IPS-NIHi7 (cell line): ENCODE results near the gene UACA.
"Not testable (repeated sequence)": the region's sequence is repeated elsewhere in the genome, so short reads cannot be mapped to it uniquely, and the experiment has no call there.

Source experiments
- DNase-seq: peaks from one replicate; pipeline ENCODE4 v3.0.0; 2012; ENCODE audit warnings: mixed read lengths; ENCODE audit errors: extremely low spot score

Gene UACA, protein sequence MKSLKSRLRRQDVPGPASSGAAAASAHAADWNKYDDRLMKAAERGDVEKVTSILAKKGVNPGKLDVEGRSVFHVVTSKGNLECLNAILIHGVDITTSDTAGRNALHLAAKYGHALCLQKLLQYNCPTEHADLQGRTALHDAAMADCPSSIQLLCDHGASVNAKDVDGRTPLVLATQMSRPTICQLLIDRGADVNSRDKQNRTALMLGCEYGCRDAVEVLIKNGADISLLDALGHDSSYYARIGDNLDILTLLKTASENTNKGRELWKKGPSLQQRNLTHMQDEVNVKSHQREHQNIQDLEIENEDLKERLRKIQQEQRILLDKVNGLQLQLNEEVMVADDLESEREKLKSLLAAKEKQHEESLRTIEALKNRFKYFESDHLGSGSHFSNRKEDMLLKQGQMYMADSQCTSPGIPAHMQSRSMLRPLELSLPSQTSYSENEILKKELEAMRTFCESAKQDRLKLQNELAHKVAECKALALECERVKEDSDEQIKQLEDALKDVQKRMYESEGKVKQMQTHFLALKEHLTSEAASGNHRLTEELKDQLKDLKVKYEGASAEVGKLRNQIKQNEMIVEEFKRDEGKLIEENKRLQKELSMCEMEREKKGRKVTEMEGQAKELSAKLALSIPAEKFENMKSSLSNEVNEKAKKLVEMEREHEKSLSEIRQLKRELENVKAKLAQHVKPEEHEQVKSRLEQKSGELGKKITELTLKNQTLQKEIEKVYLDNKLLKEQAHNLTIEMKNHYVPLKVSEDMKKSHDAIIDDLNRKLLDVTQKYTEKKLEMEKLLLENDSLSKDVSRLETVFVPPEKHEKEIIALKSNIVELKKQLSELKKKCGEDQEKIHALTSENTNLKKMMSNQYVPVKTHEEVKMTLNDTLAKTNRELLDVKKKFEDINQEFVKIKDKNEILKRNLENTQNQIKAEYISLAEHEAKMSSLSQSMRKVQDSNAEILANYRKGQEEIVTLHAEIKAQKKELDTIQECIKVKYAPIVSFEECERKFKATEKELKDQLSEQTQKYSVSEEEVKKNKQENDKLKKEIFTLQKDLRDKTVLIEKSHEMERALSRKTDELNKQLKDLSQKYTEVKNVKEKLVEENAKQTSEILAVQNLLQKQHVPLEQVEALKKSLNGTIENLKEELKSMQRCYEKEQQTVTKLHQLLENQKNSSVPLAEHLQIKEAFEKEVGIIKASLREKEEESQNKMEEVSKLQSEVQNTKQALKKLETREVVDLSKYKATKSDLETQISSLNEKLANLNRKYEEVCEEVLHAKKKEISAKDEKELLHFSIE (N-terminal part only)

DNA sequence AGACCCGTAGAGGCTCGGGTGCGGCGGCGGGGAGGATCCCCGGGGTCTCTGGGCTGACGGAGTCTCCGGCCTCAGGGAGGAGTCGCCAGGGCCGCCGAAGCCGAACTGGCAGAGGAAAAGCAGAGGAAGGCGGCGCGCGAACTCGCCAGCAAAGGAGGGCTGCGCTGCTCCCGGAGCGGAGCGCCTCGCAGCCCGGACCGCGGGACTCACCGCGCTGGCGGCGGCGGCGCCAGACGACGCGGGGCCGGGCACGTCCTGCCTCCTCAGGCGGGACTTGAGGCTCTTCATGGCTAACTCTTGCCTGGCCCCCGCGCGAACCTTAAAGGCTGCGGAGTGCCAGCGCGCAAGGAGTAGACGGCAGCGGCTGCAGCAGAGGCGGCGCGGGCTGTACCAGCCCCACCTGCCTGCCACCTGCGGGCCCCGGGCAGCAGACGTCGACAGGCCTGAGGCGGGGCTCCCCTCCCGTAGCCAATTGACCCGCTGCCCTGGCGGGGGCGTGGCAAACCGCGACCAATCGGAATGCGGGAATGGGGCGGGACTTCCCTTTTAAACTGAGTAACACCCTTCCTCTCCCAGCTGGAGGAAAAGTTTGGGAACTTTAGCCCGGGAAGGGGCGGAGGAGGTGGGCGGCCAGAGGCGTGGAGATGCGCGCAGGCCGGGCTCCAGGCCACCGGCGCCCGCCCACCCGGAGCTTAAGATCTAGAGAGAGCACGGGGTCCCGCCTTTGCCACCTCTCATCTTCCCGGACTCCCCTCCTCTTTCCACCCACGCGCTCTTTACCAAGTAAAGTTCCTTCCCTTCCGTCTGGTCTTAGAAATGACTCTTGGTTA is at the start of gene UACA:
Gene UACA (minus strand): TSS at position 439 of the 830 bp plus-strand sequence. CDS start 151 bp downstream, at position 288.
- DNase-seq = peak; percentile 98

DNA sequence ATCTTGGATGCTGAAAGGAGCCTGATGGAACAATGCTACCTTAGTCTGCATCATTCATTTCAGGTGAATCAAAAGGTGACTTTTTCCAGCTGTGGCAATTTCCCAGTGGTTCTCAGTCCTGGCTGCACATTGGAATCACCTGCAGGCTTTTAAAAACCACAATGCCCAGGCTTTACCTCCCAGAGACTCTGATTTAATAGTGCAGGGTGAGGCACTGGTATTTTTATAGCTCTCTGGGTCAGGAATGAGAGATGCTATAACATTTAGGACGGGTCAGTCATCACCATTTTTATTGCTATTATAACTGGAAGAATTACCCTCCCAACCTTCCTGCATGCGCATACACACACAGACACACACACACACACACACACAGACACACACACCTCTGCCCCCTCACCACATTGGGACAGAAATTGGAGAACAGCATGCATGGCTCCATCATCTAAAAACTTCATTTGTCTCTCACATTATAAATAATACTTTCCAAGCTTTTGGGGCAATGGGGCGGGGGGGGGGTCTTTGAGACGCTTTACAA is 49.5 kb upstream of the UACA start:
- DNase-seq = no peak

DNA sequence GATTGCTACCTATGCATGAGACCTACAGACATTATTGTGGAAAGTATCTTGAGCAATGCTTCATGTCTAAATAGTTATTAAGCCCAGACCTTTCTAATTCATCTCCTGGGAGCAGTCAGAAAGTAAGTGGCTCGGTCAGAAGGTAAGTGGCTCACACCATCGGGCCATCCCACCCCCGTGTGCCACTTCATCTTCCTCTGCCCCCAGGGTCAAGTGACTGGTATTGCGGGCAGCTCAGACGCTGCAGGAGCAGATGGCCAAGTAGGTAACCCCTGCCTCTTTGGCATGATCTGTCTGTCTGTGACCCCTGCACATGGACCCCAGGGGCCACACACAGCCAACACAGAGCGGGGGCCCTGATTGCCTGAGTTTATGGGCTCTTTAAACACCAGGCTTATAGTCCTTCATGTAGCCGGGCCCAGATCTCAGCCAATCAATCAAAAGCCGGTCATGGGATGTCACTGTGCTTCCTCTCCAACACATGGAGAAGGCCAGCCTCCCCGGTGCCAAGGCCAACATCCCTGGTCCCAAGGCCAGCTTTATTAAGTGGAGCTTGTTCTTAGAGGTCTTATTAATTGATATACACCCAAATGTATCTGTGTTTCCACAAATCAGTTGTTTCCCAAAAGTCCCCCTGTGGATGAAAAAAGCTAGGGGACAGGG is 47.7 kb upstream of the UACA start:
- DNase-seq = no peak

DNA sequence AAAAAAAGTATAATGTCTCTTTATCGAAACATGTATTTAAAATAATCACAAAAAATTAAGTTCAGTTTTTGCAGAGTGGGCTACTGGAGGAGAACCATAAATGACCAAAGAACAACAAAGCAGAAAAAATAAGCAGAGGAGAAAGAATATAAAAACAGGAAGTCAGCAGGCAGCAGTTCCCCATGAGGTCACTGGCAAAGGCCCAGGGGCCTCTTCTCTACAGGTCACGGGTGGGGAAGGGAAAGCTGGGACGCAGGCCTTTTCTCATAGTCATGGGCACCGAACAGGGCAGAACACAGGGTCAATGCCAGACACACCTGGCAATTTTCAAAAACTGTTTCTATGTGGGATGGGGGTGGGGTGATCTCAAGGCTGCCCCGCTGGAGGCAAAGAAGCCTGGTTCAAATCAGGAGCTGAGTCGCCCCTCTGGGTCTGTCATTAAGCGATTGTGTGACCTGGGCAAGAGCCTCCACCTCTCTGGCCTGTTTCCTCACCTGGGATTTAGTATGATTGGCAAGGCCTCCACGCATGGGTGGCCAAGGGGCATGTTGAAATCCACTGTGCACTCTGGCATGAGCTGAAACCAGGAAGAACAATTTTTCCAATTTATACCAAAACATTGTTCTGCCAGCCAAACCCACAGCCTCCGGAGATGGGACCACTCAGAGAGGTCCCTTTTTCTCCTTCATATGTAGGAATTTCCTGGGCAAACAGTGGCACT is 43.8 kb upstream of the UACA start:
- no peak for DNase-seq

DNA sequence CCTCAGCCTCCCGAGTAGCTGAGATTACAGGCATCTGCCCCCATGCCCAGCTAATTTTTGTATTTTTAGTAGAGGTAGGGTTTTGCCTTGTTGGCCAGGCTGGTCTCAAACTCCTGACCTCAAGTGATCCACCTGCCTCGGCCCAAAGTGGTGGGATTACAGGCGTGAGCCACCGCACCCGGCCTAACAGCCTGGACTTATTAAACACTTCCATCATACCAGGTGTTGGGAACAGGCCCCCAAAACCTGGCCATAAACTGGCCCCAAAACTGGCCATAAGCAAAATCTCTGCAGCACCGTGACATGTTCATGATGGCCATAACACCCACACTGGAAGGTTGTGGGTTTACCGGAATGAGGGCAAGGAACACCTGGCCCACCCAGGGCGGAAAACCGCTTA is 41.0 kb upstream of the UACA start:
- DNase-seq = not testable (repeated sequence)

DNA sequence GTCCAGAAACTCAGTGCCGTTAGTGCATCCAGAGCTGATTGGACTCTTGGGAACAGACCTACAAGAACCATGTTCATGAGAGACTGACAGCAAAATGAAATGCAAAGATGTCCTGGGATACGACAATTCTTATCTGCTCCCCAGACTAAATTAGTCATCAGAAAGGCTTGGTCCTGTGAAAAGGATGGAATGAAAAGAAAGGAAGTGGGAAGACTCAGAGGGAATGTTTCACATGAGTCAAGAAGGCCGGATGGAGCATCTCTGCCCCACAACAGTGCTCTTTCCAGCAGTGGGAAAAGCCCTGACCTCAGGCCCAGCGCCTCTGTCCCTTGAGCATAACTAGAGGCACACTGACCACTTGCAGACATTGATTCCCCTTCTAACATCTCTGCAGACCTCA is 39.3 kb upstream of the UACA start:
- no peak for DNase-seq

DNA sequence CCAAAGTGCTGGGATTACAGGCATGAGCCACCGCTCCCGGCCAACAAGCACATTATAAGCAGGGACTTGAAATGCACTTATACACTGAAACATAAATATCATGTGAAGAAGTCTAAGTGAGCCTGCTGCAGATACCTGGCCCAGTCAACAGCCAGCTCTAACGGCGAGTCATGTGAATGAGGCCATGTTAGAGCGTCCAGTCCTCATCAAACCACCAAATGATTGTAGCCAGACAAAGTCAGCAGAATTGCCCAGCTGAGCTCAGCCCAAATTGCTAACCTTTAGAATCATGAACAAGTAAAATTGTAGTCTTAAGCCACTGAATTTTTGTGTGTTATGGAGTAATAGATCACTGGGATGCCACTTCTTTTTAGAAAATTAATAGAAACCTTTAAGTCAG is 37.8 kb upstream of the UACA start:
- DNase-seq = no peak

DNA sequence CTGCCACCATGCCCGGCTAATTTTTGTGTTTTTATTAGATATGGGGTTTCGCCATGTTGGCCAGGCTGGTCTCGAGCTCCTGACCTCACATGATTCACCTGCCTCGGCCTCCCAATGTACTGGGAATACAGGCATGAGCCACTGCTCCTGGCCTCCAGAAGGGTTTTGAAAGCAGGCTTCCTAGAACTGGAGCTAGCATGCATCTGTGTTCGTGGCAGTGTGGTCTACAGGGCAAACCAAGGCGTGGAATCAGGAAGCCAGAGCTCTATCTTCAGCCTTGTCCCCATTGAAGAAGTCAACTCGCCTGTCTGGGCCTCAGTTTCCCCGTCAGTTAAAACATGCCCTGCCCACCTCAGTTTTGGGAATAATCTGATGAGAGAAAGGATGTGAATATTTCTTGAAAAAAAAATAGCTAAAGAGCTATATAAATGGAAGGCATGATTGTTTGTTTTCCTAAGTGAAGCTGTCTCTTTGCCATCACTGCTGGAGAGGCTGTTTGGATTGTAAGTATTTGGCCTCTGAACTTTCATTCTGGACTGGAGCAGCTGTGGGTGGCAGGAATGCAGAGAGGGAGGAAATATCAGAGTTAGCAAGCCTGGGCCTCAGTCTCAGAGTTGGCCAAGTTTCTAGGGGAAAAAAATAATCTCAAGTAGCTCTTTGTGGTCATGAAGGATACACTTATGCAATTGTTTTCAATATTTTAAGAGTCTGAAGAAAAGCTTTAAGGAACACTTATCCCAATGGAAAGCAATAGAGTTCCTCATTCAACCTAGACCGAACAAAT is 36.5 kb upstream of the UACA start:
- no peak for DNase-seq

DNA sequence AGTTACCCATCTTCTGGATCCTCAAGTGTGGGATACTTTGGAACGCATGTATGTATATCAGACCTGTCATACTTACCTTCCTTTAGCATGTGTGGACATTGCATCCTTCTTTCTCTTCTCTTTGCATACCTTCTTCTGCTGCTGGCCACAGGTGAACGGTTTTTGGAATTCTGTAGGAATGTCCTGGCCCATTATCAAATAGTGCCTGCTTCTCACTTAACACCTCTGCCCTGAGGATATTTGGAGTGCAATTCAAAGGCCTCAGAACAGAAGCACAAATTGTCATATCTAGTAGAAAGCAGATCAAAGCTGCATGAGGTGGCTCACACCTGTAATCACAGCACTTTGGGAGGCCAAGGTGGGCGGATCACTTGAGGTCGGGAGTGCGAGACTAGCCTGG is 34.1 kb upstream of the UACA start:
- no peak for DNase-seq

DNA sequence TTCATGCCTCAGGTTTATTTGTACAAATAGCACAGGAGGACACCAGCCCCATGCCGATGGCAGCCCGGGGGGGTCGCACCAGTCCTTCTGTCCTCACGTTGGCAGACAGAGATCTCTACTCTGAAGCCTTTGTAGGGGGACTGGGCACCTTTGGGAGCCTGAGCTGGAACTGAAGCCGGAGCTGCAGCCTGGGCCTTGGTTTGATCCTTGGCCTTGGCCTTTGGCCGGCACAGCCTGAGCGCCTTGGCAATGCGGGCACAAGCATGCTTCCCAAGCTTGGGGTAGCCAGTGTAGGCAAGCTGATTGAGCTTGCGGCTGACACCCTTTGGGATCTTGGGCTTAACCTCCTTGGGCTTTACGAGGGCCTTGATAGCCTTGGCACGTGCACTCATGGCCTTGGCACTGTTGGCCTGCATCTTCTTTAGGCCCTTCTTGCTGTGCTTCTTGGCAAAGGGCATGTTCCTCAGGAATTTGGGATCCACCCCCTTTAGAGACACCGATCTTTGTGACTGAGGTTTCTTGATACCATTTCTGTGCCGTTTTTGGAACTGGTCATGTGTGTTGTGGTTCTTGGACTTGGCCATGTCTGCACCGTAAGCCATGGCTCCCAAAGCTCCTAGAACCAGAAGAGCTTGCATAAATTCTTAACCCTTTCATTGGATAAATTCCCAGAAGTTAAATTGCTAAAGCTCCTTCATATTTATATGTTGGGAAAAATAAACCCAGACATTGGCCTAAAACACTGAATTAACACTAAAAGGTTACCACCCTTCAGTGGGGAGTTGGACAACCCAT is 33.4 kb upstream of the UACA start:
- DNase-seq = no peak

DNA sequence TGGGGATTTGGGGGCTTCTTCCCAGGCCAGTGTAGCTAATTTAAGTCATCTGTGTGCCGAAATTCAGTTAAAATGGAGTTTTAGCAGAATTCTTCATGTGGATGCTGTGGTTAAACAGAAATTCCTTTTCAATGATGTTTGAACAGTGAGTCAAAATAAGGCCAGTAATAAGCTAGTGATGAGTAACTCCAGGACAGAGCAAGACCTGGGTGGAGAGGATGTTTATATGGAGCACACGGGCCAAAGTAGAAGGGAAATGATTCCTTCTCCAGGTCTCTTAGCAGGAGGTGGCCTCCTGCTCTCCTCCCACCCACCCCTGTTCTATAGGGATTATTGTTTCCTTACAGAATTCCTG is 31.9 kb upstream of the UACA start:
- DNase-seq = no peak

DNA sequence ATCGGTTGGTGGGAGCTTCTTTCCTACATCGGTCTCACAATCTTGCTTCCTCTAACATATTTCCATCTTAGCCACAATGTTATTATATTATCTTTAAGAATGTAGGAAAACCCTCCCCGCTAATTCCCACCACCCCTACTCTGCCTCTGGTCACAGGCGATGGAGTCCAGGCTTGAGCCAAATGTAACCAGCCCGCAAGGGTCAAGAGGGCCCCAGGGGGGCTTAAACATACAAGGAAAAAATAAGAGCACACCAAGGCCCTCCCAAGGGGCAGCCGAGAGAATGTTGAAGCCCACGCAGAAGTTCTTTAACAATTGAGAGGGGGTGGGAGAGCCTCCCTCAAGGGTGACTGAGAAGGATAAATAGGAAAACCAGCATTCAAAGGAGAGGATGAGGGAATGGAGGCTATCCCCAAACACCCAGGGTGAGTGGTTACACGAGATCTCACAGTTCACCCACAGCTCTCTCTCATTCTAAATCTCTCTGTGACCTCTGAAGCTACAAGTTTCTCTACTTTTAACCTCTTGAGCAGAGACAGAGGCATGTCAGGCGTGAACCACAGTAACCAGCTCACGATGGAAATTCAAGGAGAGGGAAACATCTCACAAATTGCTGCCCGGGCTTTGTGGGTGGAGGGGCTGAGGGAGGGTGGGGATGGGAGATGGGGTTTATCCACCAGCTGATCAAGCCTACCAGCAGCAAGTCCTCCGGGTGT is 31.4 kb upstream of the UACA start:
- DNase-seq = no peak

DNA sequence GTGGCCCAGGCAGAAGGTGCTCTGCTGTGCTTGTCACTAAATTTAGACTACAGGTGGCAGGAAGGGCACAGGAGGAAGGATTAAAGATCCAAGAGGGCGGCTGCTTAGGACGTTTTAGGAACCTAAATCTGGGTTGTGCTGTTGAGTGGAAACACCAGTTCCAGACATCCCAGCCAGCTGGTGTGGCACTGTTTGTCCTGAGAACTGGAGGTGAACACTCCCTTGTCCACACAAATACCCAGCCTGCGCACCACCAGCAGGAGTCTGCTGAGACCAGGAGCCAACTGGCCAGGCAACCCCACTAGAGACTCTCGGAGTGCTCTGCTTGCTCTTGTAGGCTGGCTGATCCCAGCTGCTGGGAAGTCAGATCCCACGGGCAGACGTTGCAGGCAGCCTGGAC is 30.3 kb upstream of the UACA start:
- no peak for DNase-seq

DNA sequence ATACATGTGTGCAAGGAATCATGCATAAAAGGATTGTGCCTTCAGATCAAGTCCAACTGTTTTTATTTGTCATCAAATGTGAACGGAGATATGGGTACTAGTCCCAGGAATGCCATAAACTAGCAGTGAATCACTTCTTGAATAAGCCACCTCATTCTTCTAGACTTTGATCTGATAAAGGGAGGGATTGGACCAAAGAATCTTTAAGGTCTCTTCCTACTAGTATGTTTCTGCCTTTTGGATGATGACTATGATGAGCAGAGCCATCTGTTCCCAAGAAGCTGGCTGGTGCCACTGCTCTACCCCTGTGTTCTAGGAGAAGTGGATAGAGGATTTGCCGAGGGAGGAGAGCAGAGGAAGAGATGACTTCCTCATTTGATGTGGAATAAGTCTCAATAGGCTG is 28.8 kb upstream of the UACA start:
- DNase-seq = no peak

DNA sequence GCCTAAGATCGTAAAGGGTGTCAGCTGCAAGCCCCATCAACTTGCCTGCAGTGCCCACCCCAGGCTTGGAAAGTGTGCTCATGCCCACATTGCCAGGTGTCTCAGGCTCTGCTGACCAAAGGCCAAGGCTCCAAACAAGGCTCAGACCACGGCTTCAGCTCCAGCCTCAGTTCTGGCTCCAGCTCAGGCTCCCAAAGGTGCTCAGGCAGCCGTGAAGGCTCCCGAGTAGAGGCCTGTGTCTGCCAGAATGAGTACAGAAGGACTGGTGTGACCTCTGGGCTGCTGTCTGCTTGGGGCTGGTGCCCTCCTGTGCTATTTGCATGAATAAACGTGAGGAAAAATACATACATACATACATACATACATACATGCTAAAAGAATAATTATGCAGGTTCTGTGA is 27.9 kb upstream of the UACA start:
- DNase-seq = no peak

DNA sequence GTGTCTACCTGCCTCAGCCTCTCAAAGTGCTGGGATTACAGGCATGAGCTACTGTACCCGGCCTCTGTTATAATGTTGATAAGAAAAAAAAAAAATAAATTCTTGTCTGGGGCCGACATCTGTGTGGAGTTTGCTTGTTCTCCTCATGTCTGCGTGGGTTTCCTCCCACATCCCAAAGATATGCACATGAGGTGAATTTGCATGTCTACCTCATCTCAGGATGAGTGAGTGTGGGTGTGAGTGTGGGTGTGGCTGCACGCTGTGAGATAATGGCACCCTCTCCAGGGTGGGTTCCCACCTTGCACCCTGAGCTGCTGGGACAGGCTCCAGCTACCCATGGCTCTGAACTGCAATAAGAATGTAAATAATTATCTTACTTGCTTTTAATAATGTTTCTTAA is 25.9 kb upstream of the UACA start:
- DNase-seq = no peak
